Progenitor cell of endocrine pancreas (in vitro differentiated cells): ENCODE data around the gene ZNF32. TPM values are rescaled to one million over a fixed set of nuclear protein-coding genes. Genes with fewer than 3 reads are reported as not detected.

ENCODE experiments used
- DNase-seq: peaks from one replicate; pipeline ENCODE4 v3.0.0; 2021; ENCODE audit warnings: low spot score; ENCODE audit not compliant: unreplicated experiment
- H3K27ac Mint-ChIP-seq: 2 replicates; pipeline ENCODE4 v1.8.0; 2021; ENCODE audit warnings: mild to moderate bottlenecking, moderate library complexity, mixed read lengths
- H3K27me3 Mint-ChIP-seq: 2 replicates; pipeline ENCODE4 v1.8.0; 2021; ENCODE audit warnings: mixed read lengths
- H3K36me3 Mint-ChIP-seq: 2 replicates; pipeline ENCODE4 v1.8.0; 2022; ENCODE audit warnings: mixed read lengths; ENCODE audit not compliant: insufficient read depth
- H3K4me1 Mint-ChIP-seq: 2 replicates; pipeline ENCODE4 v1.8.0; 2021; ENCODE audit warnings: low read depth, mixed read lengths
- H3K4me3 Mint-ChIP-seq: 2 replicates; pipeline ENCODE4 v1.8.0; 2021; ENCODE audit warnings: low read depth, mild to moderate bottlenecking, moderate library complexity, mixed read lengths
- H3K9me3 Mint-ChIP-seq: 2 replicates; pipeline ENCODE4 v1.8.0; 2021; ENCODE audit warnings: low read depth, mixed read lengths
- total RNA-seq: library from RNA; stranded (reverse); gene quantifications from 2 replicates; pipeline ENCODE4 v1.2.1, GENCODE V29; 2021
- TF ChIP-seq, protein P1 (sequence below): fragments of 200-600 bp; sonication (generic); IDR thresholded peaks from one replicate; pipeline ENCODE4 v1.5.0; 2021; ENCODE audit warnings: antibody characterized with exemption, mild to moderate bottlenecking; ENCODE audit not compliant: unreplicated experiment

Gene ZNF32
- total RNA-seq, 1 donor from 2014 or later = 52.0 TPM

DNA sequence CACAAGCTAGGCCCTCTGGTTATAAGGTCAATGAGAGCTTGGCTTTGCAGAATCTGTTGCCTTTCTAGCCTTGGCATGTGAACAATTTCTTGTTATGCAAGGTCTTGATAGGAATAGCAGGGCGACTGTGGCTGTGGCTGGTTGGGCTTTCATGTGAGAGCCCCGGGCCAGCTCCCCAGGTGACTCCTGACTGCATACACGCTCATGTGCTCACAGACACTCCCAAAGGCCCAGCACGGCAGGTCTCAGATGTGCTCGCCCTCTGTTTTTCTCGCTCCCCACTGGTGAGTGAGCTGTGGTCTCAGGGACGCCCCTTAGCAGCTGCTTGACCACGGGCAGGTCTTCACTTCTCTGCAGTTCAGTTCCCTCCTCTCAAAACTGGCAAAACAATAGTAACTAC is 37.1 kb upstream of the ZNF32 start:
- Mint-ChIP-seq H3K4me3 (no peak overlapping the region), H3K4me1 (peaks cover 1% of the 10 kb centered on the region), H3K27me3 (peaks cover 56% of the 10 kb centered on the region), H3K36me3 (no peaks in the 10 kb centered on the region), H3K9me3 (no peaks in the 10 kb centered on the region), H3K27ac (no peak overlapping the region)
- DNase-seq = no peak
- TF ChIP-seq, protein P1, sequence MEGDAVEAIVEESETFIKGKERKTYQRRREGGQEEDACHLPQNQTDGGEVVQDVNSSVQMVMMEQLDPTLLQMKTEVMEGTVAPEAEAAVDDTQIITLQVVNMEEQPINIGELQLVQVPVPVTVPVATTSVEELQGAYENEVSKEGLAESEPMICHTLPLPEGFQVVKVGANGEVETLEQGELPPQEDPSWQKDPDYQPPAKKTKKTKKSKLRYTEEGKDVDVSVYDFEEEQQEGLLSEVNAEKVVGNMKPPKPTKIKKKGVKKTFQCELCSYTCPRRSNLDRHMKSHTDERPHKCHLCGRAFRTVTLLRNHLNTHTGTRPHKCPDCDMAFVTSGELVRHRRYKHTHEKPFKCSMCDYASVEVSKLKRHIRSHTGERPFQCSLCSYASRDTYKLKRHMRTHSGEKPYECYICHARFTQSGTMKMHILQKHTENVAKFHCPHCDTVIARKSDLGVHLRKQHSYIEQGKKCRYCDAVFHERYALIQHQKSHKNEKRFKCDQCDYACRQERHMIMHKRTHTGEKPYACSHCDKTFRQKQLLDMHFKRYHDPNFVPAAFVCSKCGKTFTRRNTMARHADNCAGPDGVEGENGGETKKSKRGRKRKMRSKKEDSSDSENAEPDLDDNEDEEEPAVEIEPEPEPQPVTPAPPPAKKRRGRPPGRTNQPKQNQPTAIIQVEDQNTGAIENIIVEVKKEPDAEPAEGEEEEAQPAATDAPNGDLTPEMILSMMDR = no peak

- H3K9me3 Mint-ChIP-seq = no peaks in the 10 kb centered on the region
- H3K27me3 Mint-ChIP-seq = peaks cover 49% of the 10 kb centered on the region
- no peak overlapping the region for H3K4me3 Mint-ChIP-seq
- TF ChIP-seq, protein P1 = no peak
- H3K36me3 Mint-ChIP-seq = no peaks in the 10 kb centered on the region
- H3K27ac Mint-ChIP-seq = no peak overlapping the region
- DNase-seq = no peak
- no peaks in the 10 kb centered on the region for H3K4me1 Mint-ChIP-seq
Measured at GRCh38 chr10:43684292-43684559, 35.5 kb upstream of the ZNF32 start.

DNA sequence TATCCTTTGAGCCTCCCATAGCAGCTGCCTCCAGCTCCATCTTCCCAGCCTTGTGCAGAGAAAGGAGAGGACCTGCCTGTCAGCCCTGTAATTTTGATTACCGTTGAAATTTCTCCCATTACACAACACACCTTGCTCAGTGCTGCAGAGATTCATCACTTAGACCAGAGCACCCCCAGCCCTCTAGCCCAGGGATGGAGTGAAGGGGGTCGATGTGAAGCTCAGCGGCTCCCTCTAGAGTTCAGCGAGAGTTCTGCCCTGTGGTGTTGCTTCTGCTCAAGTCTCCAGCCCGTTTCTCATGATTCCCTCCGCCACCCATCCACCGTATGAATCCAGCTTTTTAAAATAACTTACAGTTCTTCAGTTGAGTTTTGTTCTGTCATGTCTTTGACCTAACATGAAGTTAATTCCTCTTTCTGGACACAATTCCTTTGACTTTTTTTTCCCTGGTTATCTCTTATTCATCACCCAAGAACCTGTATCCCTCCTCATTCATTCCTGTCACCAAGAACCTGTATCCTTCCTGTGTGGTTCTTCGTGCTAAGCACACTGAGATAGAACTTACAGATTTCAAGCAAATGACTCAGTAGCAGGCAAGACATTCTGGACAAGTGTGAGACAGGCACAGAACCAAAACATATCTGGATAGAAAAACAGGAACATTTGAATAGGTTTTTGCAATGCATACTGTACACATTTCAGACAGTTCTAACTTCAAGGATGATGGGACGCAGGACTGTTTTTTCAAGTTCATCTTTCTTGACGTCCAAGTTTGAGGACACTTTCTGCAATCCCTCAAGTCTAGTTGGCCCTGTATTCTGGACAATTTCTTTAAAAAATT is 35.0 kb upstream of the ZNF32 start:
- Mint-ChIP-seq H3K4me1 (no peaks in the 10 kb centered on the region), H3K9me3 (no peaks in the 10 kb centered on the region), H3K27ac (no peak overlapping the region), H3K27me3 (peaks cover 50% of the 10 kb centered on the region), H3K4me3 (no peak overlapping the region), H3K36me3 (no peaks in the 10 kb centered on the region)
- TF ChIP-seq, protein P1 = peak; percentile 61
- no peak for DNase-seq

DNA sequence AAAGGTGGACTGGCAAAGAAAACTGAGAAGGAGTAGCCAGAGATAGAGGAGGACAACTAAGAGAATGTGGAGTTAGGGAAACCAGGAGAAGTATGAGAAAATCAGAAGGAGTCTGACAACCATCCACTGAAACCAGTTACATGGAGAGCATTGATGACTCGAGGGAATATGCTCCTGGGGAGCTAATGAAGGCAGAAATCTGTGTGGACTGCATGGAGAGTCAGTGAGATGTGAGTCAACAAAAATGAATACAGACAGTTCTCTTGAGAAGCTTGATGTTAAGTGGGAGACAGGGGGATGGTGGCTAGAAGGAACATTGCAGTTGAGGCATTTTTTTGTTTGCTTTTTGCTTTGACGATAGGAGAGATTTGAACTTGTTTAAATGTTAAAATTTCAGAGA is 34.3 kb upstream of the ZNF32 start:
- no peaks in the 10 kb centered on the region for H3K4me1 Mint-ChIP-seq
- no peak overlapping the region for H3K27ac Mint-ChIP-seq
- TF ChIP-seq, protein P1 = no peak
- no peak for DNase-seq
- H3K27me3 Mint-ChIP-seq = peaks cover 45% of the 10 kb centered on the region
- no peaks in the 10 kb centered on the region for H3K36me3 Mint-ChIP-seq
- H3K4me3 Mint-ChIP-seq = no peak overlapping the region
- H3K9me3 Mint-ChIP-seq = no peaks in the 10 kb centered on the region

DNA sequence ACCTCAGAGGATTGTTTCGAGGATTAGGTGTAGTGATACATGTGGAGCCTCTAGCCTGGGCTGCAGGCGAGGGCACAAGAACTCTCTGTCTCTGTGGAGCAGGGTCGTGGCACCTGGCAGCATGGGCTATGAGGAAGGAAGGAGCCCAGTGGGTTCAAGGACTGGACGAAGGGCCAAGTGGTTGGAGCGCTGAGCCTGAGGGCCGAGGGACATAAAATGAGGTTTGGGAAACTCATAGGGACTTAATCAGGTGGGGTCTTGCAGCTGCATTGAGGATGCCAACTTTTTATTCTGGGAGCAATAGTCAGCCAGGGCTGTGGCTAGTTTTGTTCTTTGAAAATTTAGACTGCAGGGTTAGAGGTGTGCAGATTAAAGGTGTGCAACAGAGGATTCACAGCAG is 33.0 kb upstream of the ZNF32 start:
- no peak for DNase-seq
- Mint-ChIP-seq H3K36me3 (no peaks in the 10 kb centered on the region), H3K4me3 (no peak overlapping the region), H3K27ac (no peak overlapping the region), H3K27me3 (peaks cover 33% of the 10 kb centered on the region), H3K4me1 (no peaks in the 10 kb centered on the region), H3K9me3 (no peaks in the 10 kb centered on the region)
- TF ChIP-seq, protein P1 = no peak
